Progenitor cell of endocrine pancreas (in vitro differentiated cells): ENCODE measurements around the gene TIPARP. TPM values are rescaled to one million over a fixed set of nuclear protein-coding genes. Genes with fewer than 3 reads are reported as not detected.
A peak's percentile ranks its signal among the peaks of the same experiment; 100 is the strongest.
"Not testable (repeated sequence)": the region's sequence is repeated elsewhere in the genome, so short reads cannot be mapped to it uniquely, and the experiment has no call there.

ENCODE experiments used
- DNase-seq: peaks from one replicate; pipeline ENCODE4 v3.0.0; 2021; ENCODE audit warnings: low spot score; ENCODE audit not compliant: unreplicated experiment
- H3K27ac Mint-ChIP-seq: 2 replicates; pipeline ENCODE4 v1.8.0; 2021; ENCODE audit warnings: mild to moderate bottlenecking, moderate library complexity, mixed read lengths
- H3K27me3 Mint-ChIP-seq: 2 replicates; pipeline ENCODE4 v1.8.0; 2021; ENCODE audit warnings: mixed read lengths
- H3K36me3 Mint-ChIP-seq: 2 replicates; pipeline ENCODE4 v1.8.0; 2022; ENCODE audit warnings: mixed read lengths; ENCODE audit not compliant: insufficient read depth
- H3K4me1 Mint-ChIP-seq: 2 replicates; pipeline ENCODE4 v1.8.0; 2021; ENCODE audit warnings: low read depth, mixed read lengths
- H3K4me3 Mint-ChIP-seq: 2 replicates; pipeline ENCODE4 v1.8.0; 2021; ENCODE audit warnings: low read depth, mild to moderate bottlenecking, moderate library complexity, mixed read lengths
- H3K9me3 Mint-ChIP-seq: 2 replicates; pipeline ENCODE4 v1.8.0; 2021; ENCODE audit warnings: low read depth, mixed read lengths
- CTCF ChIP-seq: fragments of 200-600 bp; sonication (generic); IDR thresholded peaks from one replicate; pipeline ENCODE4 v1.5.0; 2021; ENCODE audit warnings: antibody characterized with exemption, mild to moderate bottlenecking; ENCODE audit not compliant: unreplicated experiment
- total RNA-seq: library from RNA; stranded (reverse); gene quantifications from 2 replicates; pipeline ENCODE4 v1.2.1, GENCODE V29; 2021

TIPARP gene
- total RNA-seq, 1 donor from 2014 or later: 38.6 TPM

DNA sequence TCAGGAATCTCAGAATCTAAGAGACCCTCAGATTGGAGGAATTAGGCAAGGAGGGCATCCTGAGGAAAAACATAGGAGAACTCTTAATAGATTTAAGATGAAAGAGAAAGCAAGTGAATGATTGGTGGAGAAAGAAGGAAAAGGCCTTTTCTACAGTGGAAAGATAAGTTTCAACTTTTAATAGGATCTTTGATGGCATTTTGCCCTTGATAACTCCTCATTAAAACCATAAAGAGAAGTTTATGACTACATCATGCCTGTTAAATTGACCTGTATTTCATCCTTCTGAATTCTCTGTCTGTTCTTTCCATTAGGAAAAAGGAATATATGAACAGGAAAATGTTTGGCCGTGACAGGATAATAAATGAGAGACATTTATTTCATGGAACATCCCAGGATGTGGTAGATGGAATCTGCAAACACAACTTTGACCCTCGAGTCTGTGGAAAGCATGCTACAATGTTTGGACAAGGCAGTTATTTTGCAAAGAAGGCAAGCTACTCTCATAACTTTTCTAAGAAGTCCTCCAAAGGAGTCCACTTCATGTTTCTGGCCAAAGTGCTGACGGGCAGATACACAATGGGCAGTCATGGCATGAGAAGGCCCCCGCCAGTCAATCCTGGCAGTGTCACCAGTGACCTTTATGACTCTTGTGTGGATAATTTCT, 30.1 kb downstream of the TIPARP start:
- Mint-ChIP-seq H3K27me3 (no peaks in the 10 kb centered on the region), H3K4me3 (no peak overlapping the region), H3K36me3 (peaks cover 24% of the 10 kb centered on the region), H3K4me1 (peaks cover 10% of the 10 kb centered on the region), H3K27ac (peak overlapping the region; percentile 7), H3K9me3 (no peaks in the 10 kb centered on the region)
- no peak for TF ChIP-seq CTCF
- no peak for DNase-seq

- peaks cover 30% of the 10 kb centered on the region for H3K36me3 Mint-ChIP-seq
- H3K27ac Mint-ChIP-seq: peak overlapping the region; percentile 64
- peaks cover 4% of the 10 kb centered on the region for H3K9me3 Mint-ChIP-seq
- DNase-seq: no peak
- TF ChIP-seq CTCF: no peak
- H3K4me1 Mint-ChIP-seq: peaks cover 16% of the 10 kb centered on the region
- no peak overlapping the region for H3K4me3 Mint-ChIP-seq
- no peaks in the 10 kb centered on the region for H3K27me3 Mint-ChIP-seq
Observed at GRCh38 chr3:156705761-156706616, 31.6 kb downstream of the TIPARP start.

- no peak for DNase-seq
- no peak for TF ChIP-seq CTCF
- Mint-ChIP-seq H3K4me3 (no peak overlapping the region), H3K36me3 (peaks cover 32% of the 10 kb centered on the region), H3K9me3 (peaks cover 4% of the 10 kb centered on the region), H3K27ac (no peak overlapping the region), H3K27me3 (no peaks in the 10 kb centered on the region), H3K4me1 (peaks cover 13% of the 10 kb centered on the region)
Observed at GRCh38 chr3:156707588-156707987, 33.2 kb downstream of the TIPARP start.

- Mint-ChIP-seq H3K27ac (no peak overlapping the region), H3K27me3 (no peaks in the 10 kb centered on the region), H3K4me3 (no peak overlapping the region), H3K9me3 (peaks cover 4% of the 10 kb centered on the region), H3K4me1 (peaks cover 7% of the 10 kb centered on the region), H3K36me3 (peaks cover 23% of the 10 kb centered on the region)
- TF ChIP-seq CTCF: no peak
- DNase-seq: no peak
Observed at GRCh38 chr3:156710429-156710828, 36.0 kb downstream of the TIPARP start.

DNA sequence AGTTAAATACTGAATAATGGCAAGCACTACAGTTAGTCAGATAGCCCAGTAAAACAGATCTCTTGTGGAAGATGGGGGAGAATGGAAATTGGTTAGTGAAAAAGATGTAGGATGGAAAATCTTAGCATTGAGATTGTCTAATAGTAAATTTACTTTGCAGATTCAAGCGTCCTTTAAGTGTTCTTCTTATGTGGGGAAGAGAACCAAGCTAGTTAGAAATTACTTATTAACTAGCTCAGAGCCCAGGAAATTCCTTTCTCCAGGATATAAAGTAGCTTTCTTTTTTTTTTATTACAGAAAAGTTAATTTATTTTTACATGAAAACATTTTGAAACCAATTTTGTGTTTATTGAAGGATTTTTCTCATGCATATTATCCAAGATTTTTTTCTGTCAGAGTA, 36.7 kb downstream of the TIPARP start:
- DNase-seq: no peak
- TF ChIP-seq CTCF: no peak
- no peak overlapping the region for H3K27ac Mint-ChIP-seq
- H3K4me3 Mint-ChIP-seq: no peak overlapping the region
- H3K36me3 Mint-ChIP-seq: peaks cover 23% of the 10 kb centered on the region
- peaks cover 4% of the 10 kb centered on the region for H3K9me3 Mint-ChIP-seq
- peaks cover 7% of the 10 kb centered on the region for H3K4me1 Mint-ChIP-seq
- no peaks in the 10 kb centered on the region for H3K27me3 Mint-ChIP-seq

DNA sequence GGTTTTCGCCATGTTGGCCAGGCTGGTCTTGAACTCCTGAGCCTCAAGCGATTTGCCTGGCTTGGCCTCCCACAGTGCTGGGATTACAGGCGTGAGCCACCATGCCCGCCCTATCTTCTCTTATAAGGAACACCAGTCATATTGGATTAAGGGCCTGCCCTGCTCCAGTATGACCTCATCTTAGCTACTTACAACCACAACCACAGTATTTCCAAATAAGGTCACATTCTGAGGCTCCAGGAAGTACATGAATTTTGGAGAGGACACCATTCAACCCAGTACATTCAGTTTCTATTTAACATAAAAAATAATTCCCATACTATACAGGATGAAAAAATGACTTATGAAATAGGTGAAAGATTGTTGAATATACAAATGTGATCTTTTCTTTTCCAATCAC, 37.6 kb downstream of the TIPARP start:
- peaks cover 21% of the 10 kb centered on the region for H3K36me3 Mint-ChIP-seq
- H3K4me3 Mint-ChIP-seq, H3K9me3 Mint-ChIP-seq, H3K4me1 Mint-ChIP-seq, DNase-seq, H3K27ac Mint-ChIP-seq, H3K27me3 Mint-ChIP-seq: not testable (repeated sequence)
